ENCODE data around the gene NEMP1.

NEMP1 gene

DNA sequence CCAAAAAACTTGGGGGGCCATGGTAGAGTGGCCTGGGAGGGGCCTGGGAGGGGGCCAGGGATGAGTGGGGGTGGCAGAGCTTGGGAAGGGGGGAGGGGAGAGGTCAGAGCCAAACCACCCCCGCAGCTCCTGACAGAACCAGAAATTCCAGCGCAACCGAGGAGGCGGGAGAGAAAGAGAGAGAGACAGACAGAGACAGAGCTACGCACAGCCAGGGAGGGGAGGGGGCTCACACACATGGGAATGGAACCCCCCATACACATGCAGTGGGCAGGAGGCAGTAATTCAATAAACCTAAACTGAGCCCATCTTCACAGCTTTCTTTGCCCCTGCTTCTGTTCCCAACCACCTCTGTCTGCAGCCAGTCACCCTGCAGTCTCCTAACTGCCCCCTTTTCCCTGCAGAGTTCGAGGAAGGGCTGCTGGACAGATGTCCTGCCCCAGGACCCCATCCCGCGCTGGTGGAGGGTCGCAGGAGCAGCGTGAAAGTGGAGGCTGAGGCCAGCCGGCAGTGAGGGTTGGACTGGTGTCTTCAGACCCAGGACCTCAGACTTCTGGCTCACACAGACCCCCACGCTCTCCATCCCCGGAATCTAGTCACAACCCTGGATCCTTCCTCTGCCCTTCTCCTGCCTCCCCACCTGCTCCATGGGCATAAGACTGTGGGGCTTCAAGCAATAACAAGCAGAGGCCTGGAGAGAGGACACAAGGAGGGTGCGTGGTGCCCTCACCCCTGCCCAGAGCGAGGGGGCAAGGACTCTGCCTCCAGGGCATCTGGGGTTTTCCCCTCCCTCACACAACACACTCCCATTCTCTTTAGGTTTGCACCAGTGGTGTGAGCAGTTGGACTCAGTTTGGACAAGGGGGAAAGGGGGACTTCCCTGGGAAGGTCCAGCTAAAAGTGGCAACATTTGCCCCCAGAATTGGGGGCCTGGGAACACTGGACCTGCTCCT, 15.9 kb upstream of the NEMP1 start:
- peak overlapping the region; percentile 7 to 88 for H2BK12ac ChIP-seq (ENCODE audit: low read length in 2 of 2)
- H3K23ac ChIP-seq (ENCODE audit: low read length in 2 of 2): peak overlapping the region in 1 of 2 experiments; percentile 36
- peak overlapping the region in 1 of 2 experiments; percentile 5 for H3K4me3 ChIP-seq (ENCODE audit: insufficient read depth in 1 of 2, low read depth in 1 of 2, low read length in 2 of 2)
- peak overlapping the region; percentile 67 for H3K9ac ChIP-seq (ENCODE audit: low read length)
- no peak overlapping the region for H2BK120ac ChIP-seq (ENCODE audit: low read depth, low read length)
- peaks cover 22% of the 10 kb centered on the region for H3K79me1 ChIP-seq (replicated peaks; ENCODE audit: low read length, poor library complexity, severe bottlenecking)
- no peak for DNase-seq
- H3K4me2 ChIP-seq (ENCODE audit: low read length, poor library complexity, severe bottlenecking): no peak overlapping the region
- no peak overlapping the region for H2AK5ac ChIP-seq (ENCODE audit: low read length, severe bottlenecking)
- no peak overlapping the region for H2BK5ac ChIP-seq (ENCODE audit: low read depth, low read length, poor library complexity, severe bottlenecking)
- H2AFZ ChIP-seq (ENCODE audit: low read depth, low read length): no peak overlapping the region
- H3K36me3 ChIP-seq (ENCODE audit: control insufficient read depth in 1 of 2, insufficient read depth in 2 of 2, low read depth in 1 of 2, low read length in 2 of 2): peaks cover 76 to 81% of the 10 kb centered on the region in 2 experiments
- no peaks in the 10 kb centered on the region for H3K9me3 ChIP-seq (ENCODE audit: control insufficient read depth, low read length)
- H4K91ac ChIP-seq (ENCODE audit: low read length): peak overlapping the region; percentile 55
- H3K27me3 ChIP-seq (ENCODE audit: control insufficient read depth in 1 of 2, insufficient read depth in 1 of 2, low read length in 2 of 2): no peaks in the 10 kb centered on the region
- peak overlapping the region; percentile 27 for H3K27ac ChIP-seq (ENCODE audit: low read length, poor library complexity, severe bottlenecking)
- peak overlapping the region; percentile 15 to 76 for H3K4ac ChIP-seq (ENCODE audit: low read depth in 1 of 2, low read length in 2 of 2)
- peak overlapping the region in 1 of 2 experiments; percentile 88 for H3K14ac ChIP-seq (ENCODE audit: low read length in 2 of 2)
- peak overlapping the region; percentile 83 for H4K8ac ChIP-seq (ENCODE audit: low read length)
- peaks cover 38% of the 10 kb centered on the region for H3K4me1 ChIP-seq (ENCODE audit: control insufficient read depth, insufficient read depth, low read depth, low read length)
- 63% methylated on average over 13 of the region's 15 CpGs for WGBS
- H2BK15ac ChIP-seq (ENCODE audit: low read depth, poor library complexity, severe bottlenecking): peak overlapping the region; percentile 29
- H3K18ac ChIP-seq (ENCODE audit: low read depth in 1 of 2, low read length in 2 of 2): peak overlapping the region; percentile 56 to 91

DNA sequence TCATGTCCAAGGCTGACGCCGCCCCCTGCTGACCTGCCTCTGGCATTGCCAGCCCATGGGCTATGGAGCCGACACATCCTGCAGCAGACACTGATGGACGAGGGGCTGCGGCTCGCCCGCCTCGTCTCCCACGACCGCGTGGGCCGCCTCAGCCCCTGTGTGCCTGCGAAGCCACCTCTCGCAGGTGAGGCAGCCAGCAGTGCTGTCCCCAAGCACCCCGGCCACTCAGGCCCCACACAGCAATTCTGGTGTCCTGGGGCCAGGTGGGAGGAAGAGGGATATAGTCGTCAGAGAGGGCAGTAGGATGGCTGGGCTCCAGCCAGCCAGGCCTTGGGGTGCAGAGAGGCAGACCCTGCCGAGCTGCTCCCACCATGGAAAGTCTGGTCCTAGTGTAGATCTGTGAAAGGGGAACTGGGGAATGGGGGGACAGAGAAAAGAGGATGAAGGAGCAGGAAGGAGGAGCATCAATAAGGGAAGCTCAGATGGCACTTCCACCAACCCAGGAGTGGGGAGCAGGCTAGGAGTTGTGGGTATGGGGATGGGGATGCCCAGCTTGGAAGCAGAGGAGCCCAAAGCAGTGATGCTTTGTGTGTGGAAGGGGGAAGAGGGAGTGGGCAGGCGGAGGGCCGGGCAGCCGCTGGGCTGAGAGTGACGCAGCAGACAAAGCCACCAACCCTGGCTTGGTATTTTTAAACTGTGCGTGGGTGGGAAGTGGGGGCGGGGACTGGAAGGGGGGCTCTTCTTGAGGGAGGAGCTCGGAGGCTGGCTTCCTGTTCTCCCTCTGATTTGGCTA, 15.0 kb upstream of the NEMP1 start:
- H2BK5ac ChIP-seq (ENCODE audit: low read depth, low read length, poor library complexity, severe bottlenecking): no peak overlapping the region
- H2AK5ac ChIP-seq (ENCODE audit: low read length, severe bottlenecking): peak overlapping the region; percentile 58
- peaks cover 23% of the 10 kb centered on the region for H3K79me1 ChIP-seq (replicated peaks; ENCODE audit: low read length, poor library complexity, severe bottlenecking)
- peak overlapping the region; percentile 69 to 95 for H2BK12ac ChIP-seq (ENCODE audit: low read length in 2 of 2)
- no peaks in the 10 kb centered on the region for H3K27me3 ChIP-seq (ENCODE audit: control insufficient read depth in 1 of 2, insufficient read depth in 1 of 2, low read length in 2 of 2)
- peaks cover 67 to 72% of the 10 kb centered on the region in 2 experiments for H3K36me3 ChIP-seq (ENCODE audit: control insufficient read depth in 1 of 2, insufficient read depth in 2 of 2, low read depth in 1 of 2, low read length in 2 of 2)
- H3K23ac ChIP-seq (ENCODE audit: low read length in 2 of 2): peak overlapping the region in 1 of 2 experiments; percentile 35
- peak overlapping the region; percentile 41 for H2BK15ac ChIP-seq (ENCODE audit: low read depth, poor library complexity, severe bottlenecking)
- H3K9ac ChIP-seq (ENCODE audit: low read length): peak overlapping the region; percentile 77
- H2AFZ ChIP-seq (ENCODE audit: low read depth, low read length): no peak overlapping the region
- 46% methylated on average over 24 of the region's 24 CpGs for WGBS
- H3K4me2 ChIP-seq (ENCODE audit: low read length, poor library complexity, severe bottlenecking): no peak overlapping the region
- peak overlapping the region; percentile 3 for H3K27ac ChIP-seq (ENCODE audit: low read length, poor library complexity, severe bottlenecking)
- peak overlapping the region in 1 of 2 experiments; percentile 89 for H3K14ac ChIP-seq (ENCODE audit: low read length in 2 of 2)
- H4K91ac ChIP-seq (ENCODE audit: low read length): peak overlapping the region; percentile 84
- no peaks in the 10 kb centered on the region for H3K9me3 ChIP-seq (ENCODE audit: control insufficient read depth, low read length)
- peak overlapping the region; percentile 79 to 93 for H3K18ac ChIP-seq (ENCODE audit: low read depth in 1 of 2, low read length in 2 of 2)
- H4K8ac ChIP-seq (ENCODE audit: low read length): peak overlapping the region; percentile 76
- peak overlapping the region in 1 of 2 experiments; percentile 48 for H3K4me3 ChIP-seq (ENCODE audit: insufficient read depth in 1 of 2, low read depth in 1 of 2, low read length in 2 of 2)
- H2BK120ac ChIP-seq (ENCODE audit: low read depth, low read length): peak overlapping the region; percentile 45
- peak overlapping the region; percentile 71 for H3K4ac ChIP-seq (ENCODE audit: low read depth in 1 of 2, low read length in 2 of 2)
- H3K4me1 ChIP-seq (ENCODE audit: control insufficient read depth, insufficient read depth, low read depth, low read length): peaks cover 38% of the 10 kb centered on the region
- DNase-seq: peak; percentile 87

DNA sequence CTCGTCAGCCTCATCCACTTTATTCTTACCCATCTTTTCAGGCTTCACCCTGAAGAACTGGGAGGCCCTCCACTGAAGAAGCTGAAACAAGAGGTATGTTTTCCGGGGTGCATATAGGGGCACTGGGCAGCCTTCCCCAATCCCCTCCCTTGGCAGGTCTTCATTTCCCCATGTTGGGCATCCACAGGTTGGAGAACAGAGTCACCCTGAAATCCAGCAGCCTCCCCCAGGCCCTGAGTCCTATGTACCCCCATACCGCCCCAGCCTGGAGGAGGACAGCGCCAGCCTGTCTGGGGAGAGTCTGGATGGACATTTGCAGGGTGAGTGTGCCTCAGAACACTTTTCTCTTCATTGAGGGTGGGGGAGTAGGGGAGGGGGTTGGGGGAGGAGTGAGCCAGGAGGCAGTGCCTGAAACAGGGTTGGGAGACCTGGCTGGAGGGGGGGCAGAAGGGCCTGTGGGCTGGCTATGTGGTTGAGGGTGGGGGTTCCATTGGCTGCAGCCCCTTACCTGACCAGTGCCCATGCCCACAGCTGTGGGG, 14.4 kb upstream of the NEMP1 start:
- H2BK12ac ChIP-seq (ENCODE audit: low read length in 2 of 2): peak overlapping the region in 1 of 2 experiments; percentile 95
- WGBS: 81% methylated on average over 4 of the region's 4 CpGs
- no peak overlapping the region for H4K8ac ChIP-seq (ENCODE audit: low read length)
- peak overlapping the region in 1 of 2 experiments; percentile 90 for H3K4me3 ChIP-seq (ENCODE audit: insufficient read depth in 1 of 2, low read depth in 1 of 2, low read length in 2 of 2)
- no peak overlapping the region for H4K91ac ChIP-seq (ENCODE audit: low read length)
- no peak overlapping the region for H3K14ac ChIP-seq (ENCODE audit: low read length in 2 of 2)
- H3K27me3 ChIP-seq (ENCODE audit: control insufficient read depth in 1 of 2, insufficient read depth in 1 of 2, low read length in 2 of 2): no peaks in the 10 kb centered on the region
- H3K18ac ChIP-seq (ENCODE audit: low read depth in 1 of 2, low read length in 2 of 2): no peak overlapping the region
- H3K79me1 ChIP-seq (replicated peaks; ENCODE audit: low read length, poor library complexity, severe bottlenecking): peaks cover 23% of the 10 kb centered on the region
- no peak overlapping the region for H3K4ac ChIP-seq (ENCODE audit: low read depth in 1 of 2, low read length in 2 of 2)
- no peak overlapping the region for H2BK15ac ChIP-seq (ENCODE audit: low read depth, poor library complexity, severe bottlenecking)
- peaks cover 38% of the 10 kb centered on the region for H3K4me1 ChIP-seq (ENCODE audit: control insufficient read depth, insufficient read depth, low read depth, low read length)
- no peaks in the 10 kb centered on the region for H3K9me3 ChIP-seq (ENCODE audit: control insufficient read depth, low read length)
- H3K23ac ChIP-seq (ENCODE audit: low read length in 2 of 2): no peak overlapping the region
- peak overlapping the region; percentile 95 for H3K9ac ChIP-seq (ENCODE audit: low read length)
- no peak overlapping the region for H2BK5ac ChIP-seq (ENCODE audit: low read depth, low read length, poor library complexity, severe bottlenecking)
- no peak for DNase-seq
- H2AK5ac ChIP-seq (ENCODE audit: low read length, severe bottlenecking): no peak overlapping the region
- peaks cover 64 to 65% of the 10 kb centered on the region in 2 experiments for H3K36me3 ChIP-seq (ENCODE audit: control insufficient read depth in 1 of 2, insufficient read depth in 2 of 2, low read depth in 1 of 2, low read length in 2 of 2)
- no peak overlapping the region for H3K4me2 ChIP-seq (ENCODE audit: low read length, poor library complexity, severe bottlenecking)
- H2AFZ ChIP-seq (ENCODE audit: low read depth, low read length): no peak overlapping the region
- H3K27ac ChIP-seq (ENCODE audit: low read length, poor library complexity, severe bottlenecking): no peak overlapping the region
- H2BK120ac ChIP-seq (ENCODE audit: low read depth, low read length): no peak overlapping the region

Data from mesenchymal stem cell (in vitro differentiated cells and primary cell).